Measurements from ENCODE around the gene AUTS2.

DNA sequence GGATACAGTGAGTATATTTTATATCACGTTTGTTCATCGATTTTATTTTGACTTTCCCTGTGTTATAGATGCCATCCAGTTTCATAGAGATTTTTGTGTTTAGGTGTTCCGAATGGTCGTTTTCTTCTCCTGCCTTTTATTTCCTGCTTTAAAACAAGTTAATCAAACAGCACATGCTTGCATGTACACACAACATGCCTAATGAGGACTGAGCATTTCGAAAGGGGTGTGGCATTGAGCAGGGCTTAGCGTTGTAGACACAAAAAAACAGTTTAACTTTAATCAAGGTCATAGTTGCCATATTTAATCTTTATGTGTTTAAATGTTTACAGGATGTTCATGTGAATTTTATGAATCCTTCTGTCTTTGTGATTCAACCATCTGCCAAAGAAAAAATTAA lies 1103.2 kb downstream of the AUTS2 start:
- TF ChIP-seq, protein P1, sequence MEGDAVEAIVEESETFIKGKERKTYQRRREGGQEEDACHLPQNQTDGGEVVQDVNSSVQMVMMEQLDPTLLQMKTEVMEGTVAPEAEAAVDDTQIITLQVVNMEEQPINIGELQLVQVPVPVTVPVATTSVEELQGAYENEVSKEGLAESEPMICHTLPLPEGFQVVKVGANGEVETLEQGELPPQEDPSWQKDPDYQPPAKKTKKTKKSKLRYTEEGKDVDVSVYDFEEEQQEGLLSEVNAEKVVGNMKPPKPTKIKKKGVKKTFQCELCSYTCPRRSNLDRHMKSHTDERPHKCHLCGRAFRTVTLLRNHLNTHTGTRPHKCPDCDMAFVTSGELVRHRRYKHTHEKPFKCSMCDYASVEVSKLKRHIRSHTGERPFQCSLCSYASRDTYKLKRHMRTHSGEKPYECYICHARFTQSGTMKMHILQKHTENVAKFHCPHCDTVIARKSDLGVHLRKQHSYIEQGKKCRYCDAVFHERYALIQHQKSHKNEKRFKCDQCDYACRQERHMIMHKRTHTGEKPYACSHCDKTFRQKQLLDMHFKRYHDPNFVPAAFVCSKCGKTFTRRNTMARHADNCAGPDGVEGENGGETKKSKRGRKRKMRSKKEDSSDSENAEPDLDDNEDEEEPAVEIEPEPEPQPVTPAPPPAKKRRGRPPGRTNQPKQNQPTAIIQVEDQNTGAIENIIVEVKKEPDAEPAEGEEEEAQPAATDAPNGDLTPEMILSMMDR (IDR thresholded peaks at IDR 0.05; ENCODE audit: insufficient read depth, low read length): no peak
- TF ChIP-seq, protein P2, sequence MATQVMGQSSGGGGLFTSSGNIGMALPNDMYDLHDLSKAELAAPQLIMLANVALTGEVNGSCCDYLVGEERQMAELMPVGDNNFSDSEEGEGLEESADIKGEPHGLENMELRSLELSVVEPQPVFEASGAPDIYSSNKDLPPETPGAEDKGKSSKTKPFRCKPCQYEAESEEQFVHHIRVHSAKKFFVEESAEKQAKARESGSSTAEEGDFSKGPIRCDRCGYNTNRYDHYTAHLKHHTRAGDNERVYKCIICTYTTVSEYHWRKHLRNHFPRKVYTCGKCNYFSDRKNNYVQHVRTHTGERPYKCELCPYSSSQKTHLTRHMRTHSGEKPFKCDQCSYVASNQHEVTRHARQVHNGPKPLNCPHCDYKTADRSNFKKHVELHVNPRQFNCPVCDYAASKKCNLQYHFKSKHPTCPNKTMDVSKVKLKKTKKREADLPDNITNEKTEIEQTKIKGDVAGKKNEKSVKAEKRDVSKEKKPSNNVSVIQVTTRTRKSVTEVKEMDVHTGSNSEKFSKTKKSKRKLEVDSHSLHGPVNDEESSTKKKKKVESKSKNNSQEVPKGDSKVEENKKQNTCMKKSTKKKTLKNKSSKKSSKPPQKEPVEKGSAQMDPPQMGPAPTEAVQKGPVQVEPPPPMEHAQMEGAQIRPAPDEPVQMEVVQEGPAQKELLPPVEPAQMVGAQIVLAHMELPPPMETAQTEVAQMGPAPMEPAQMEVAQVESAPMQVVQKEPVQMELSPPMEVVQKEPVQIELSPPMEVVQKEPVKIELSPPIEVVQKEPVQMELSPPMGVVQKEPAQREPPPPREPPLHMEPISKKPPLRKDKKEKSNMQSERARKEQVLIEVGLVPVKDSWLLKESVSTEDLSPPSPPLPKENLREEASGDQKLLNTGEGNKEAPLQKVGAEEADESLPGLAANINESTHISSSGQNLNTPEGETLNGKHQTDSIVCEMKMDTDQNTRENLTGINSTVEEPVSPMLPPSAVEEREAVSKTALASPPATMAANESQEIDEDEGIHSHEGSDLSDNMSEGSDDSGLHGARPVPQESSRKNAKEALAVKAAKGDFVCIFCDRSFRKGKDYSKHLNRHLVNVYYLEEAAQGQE (IDR thresholded peaks at IDR 0.05; ENCODE audit: insufficient replicate concordance, low read depth): no peak
- no peak for TF ChIP-seq POLR2AphosphoS5 (IDR thresholded peaks at IDR 0.05; ENCODE audit: low read depth)
- TF ChIP-seq GABPA (IDR thresholded peaks at IDR 0.05; ENCODE audit: low read depth): no peak

Data from HL-60 (cell line).